LNCAP (cell line): ENCODE measurements around the gene COL18A1.

ENCODE experiments used
- CTCF ChIP-seq: fragments of 450-650 bp; IDR thresholded peaks from 2 replicates; pipeline ENCODE4 v1.5.1; 2017; ENCODE audit warnings: mild to moderate bottlenecking

The COL18A1 gene

GRCh38 chr21:45550522-45551210 is 145.7 kb downstream of the COL18A1 start:
- no peak for TF ChIP-seq CTCF

- TF ChIP-seq CTCF: no peak
Observed at GRCh38 chr21:45551316-45551715, 146.4 kb downstream of the COL18A1 start.

GRCh38 chr21:45551783-45552695 is 147.1 kb downstream of the COL18A1 start:
- TF ChIP-seq CTCF: no peak

GRCh38 chr21:45552696-45553391 is 147.9 kb downstream of the COL18A1 start:
- no peak for TF ChIP-seq CTCF

- peak; percentile 71 for TF ChIP-seq CTCF
Observed at GRCh38 chr21:45554477-45555175, 149.7 kb downstream of the COL18A1 start.

- no peak for TF ChIP-seq CTCF
Observed at GRCh38 chr21:45555251-45555556, 150.2 kb downstream of the COL18A1 start.

GRCh38 chr21:45555557-45556301 is 150.8 kb downstream of the COL18A1 start:
- peak; percentile 81 for TF ChIP-seq CTCF
